Testis (tissue), 2 donors: ENCODE data around the gene ANKRD44.

ENCODE experiments used
- CTCF ChIP-seq, 3 experiments: fragments of 450-650 bp in 2 of 3; fragments of 200-600 bp in 1 of 3; sonication (generic) in 1 of 3; IDR thresholded peaks; one replicate each; pipeline ENCODE4 v1.5.1; 2016 to 2019; ENCODE audit warnings: antibody characterized with exemption in 3 of 3, mild to moderate bottlenecking in 2 of 3, moderate library complexity in 1 of 3
- POLR2A ChIP-seq: fragments of 450-650 bp; IDR thresholded peaks from one replicate; pipeline ENCODE4 v1.6.1; 2017; ENCODE audit warnings: antibody characterized with exemption, mild to moderate bottlenecking, moderate library complexity

- TF ChIP-seq CTCF (IDR thresholded peaks at IDR 0.05) (no peak), POLR2A (no peak)
These were observed 103.5 kb downstream of the ANKRD44 start for GRCh38 chr2:197207106-197207505.
